B cell (primary cell): ENCODE data around the gene UTS2. TPM values are rescaled to one million over a fixed set of nuclear protein-coding genes. Genes with fewer than 3 reads are reported as not detected.

Experiments used
- ATAC-seq: fragments of 200-7000 bp; cut with Tn5 transposase; one replicate; pipeline ENCODE4 v1.10.0; 2021; ENCODE audit warnings: low read depth, mild to moderate bottlenecking, moderate number of reproducible peaks, moderate library complexity
- CTCF ChIA-PET: fragments of 350-600 bp; sonication (Branson Sonifier 250); formaldehyde crosslinking; loops from one replicate; lab custom pipeline; 2021; ENCODE audit warnings: antibody characterized with exemption, inconsistent platforms; lab: Charles Lee
- POLR2A ChIA-PET: fragments of 350-600 bp; sonication (Branson Sonifier 250); formaldehyde crosslinking; loops from one replicate; lab custom pipeline; 2021; ENCODE audit warnings: antibody characterized with exemption; lab: Charles Lee
- DNase-seq: peaks from one replicate; pipeline ENCODE4 v3.0.0; 2013
- H2AFZ ChIP-seq: 2 replicates; pipeline ENCODE4 v1.6.1; 2012; ENCODE audit warnings: mild to moderate bottlenecking, low read depth, low read length; ENCODE audit not compliant: insufficient read depth, poor library complexity, severe bottlenecking
- H3K27ac ChIP-seq, 2 donors: 1 replicate in 1 of 2; 2 replicates in 1 of 2; pipeline ENCODE4 v1.5.1; 2012 to 2013; ENCODE audit warnings: low read length in 2 of 2, mild to moderate bottlenecking in 2 of 2, moderate library complexity in 1 of 2
- H3K27me3 ChIP-seq, 4 experiments: fragments of 200-600 bp in 1 of 4; sonication (generic) in 1 of 4; replicated peaks in 1 of 4; 1 replicate in 2 of 4; 2 replicates in 2 of 4; pipeline versions ENCODE4 v1.6.1 to v1.7.0; 2013 to 2016; ENCODE audit warnings: low read length in 3 of 4, mild to moderate bottlenecking in 2 of 4, mixed read lengths in 1 of 4, moderate library complexity in 1 of 4; ENCODE audit not compliant: insufficient read depth in 4 of 4, control insufficient read depth in 3 of 4; ENCODE audit errors: control extremely low read depth in 1 of 4
- H3K36me3 ChIP-seq, 2 experiments: replicated peaks in 1 of 2; 1 replicate in 1 of 2; 2 replicates in 1 of 2; pipeline versions ENCODE4 v1.6.1 to v1.7.1; 2013; ENCODE audit warnings: low read length in 1 of 2; ENCODE audit not compliant: insufficient read depth in 2 of 2, control insufficient read depth in 1 of 2; ENCODE audit errors: control extremely low read depth in 1 of 2, extremely low read depth in 1 of 2
- H3K4me1 ChIP-seq, 2 donors: fragments of 200-600 bp in 1 of 2; sonication (generic) in 1 of 2; 1 replicate in 1 of 2; 2 replicates in 1 of 2; pipeline versions ENCODE4 v1.5.1 to v1.6.1; 2013 to 2017; ENCODE audit warnings: low read length in 2 of 2; ENCODE audit not compliant: control insufficient read depth in 2 of 2, insufficient read depth in 2 of 2
- H3K4me2 ChIP-seq: replicated peaks from 2 replicates; pipeline ENCODE3; 2012; ENCODE audit warnings: mild to moderate bottlenecking, low read depth, low read length; ENCODE audit not compliant: poor library complexity, severe bottlenecking
- H3K4me3 ChIP-seq, 5 experiments: fragments of 200-600 bp in 1 of 5; sonication (generic) in 1 of 5; 1 replicate in 3 of 5; 2 replicates in 2 of 5; pipeline versions ENCODE4 v1.5.1 to v1.7.0; 2011 to 2016; ENCODE audit warnings: low read length in 4 of 5, mild to moderate bottlenecking in 4 of 5, low read depth in 2 of 5, control low read depth in 1 of 5, moderate library complexity in 1 of 5; ENCODE audit not compliant: insufficient read depth in 1 of 5; ENCODE audit errors: control extremely low read depth in 1 of 5, extremely low read depth in 1 of 5
- H3K79me2 ChIP-seq: fragments of 200-600 bp; sonication (generic); one replicate; pipeline ENCODE4 v1.6.0; 2016; ENCODE audit warnings: low read length; ENCODE audit not compliant: control insufficient read depth, insufficient read depth
- H3K9ac ChIP-seq: fragments of 200-600 bp; sonication (generic); 2 replicates; pipeline ENCODE4 v1.6.1; 2017; ENCODE audit warnings: mild to moderate bottlenecking, low read length, moderate library complexity
- H3K9me3 ChIP-seq, 3 donors: one replicate each; pipeline versions ENCODE4 v1.6.1 to v1.7.1; 2013; ENCODE audit warnings: low read length in 2 of 3; ENCODE audit not compliant: control insufficient read depth in 2 of 3, insufficient read depth in 1 of 3; ENCODE audit errors: control extremely low read depth in 1 of 3
- H4K20me1 ChIP-seq: 2 replicates; pipeline ENCODE4 v1.6.0; 2012; ENCODE audit warnings: mild to moderate bottlenecking, low read length; ENCODE audit not compliant: insufficient read depth, control insufficient read depth, poor library complexity, severe bottlenecking
- H3K27ac Mint-ChIP-seq: one replicate; pipeline ENCODE4 v1.8.0; 2021; ENCODE audit warnings: mixed read lengths
- H3K27me3 Mint-ChIP-seq: one replicate; pipeline ENCODE4 v1.8.0; 2021; ENCODE audit warnings: mixed read lengths
- H3K4me1 Mint-ChIP-seq: one replicate; pipeline ENCODE4 v1.8.0; 2021; ENCODE audit warnings: mixed read lengths
- H3K4me3 Mint-ChIP-seq: one replicate; pipeline ENCODE4 v1.8.0; 2021; ENCODE audit warnings: mixed read lengths
- H3K9me3 Mint-ChIP-seq: one replicate; pipeline ENCODE4 v1.8.0; 2022; ENCODE audit warnings: mixed read lengths; ENCODE audit not compliant: insufficient read depth
- CTCF ChIP-seq: fragments of 200-600 bp; IDR thresholded peaks from one replicate; pipeline ENCODE4 v1.8.0; 2022; ENCODE audit warnings: antibody characterized with exemption, mild to moderate bottlenecking
- EZH2 ChIP-seq: IDR thresholded peaks from 2 replicates; pipeline ENCODE4 v1.6.1; 2012; ENCODE audit warnings: borderline replicate concordance, low read depth, mild to moderate bottlenecking, moderate library complexity, low read length; ENCODE audit not compliant: insufficient read depth, poor library complexity, severe bottlenecking
- WGBS: methylation state at CpG from one replicate; pipeline ENCODE4 v1.1.5; 2013; ENCODE audit warnings: missing lambda C conversion rate; ENCODE audit not compliant: insufficient coverage; 5-methylcytosine and 5-hydroxymethylcytosine counted together
- intact Hi-C: fragments of 100-400 bp; cut with micrococcal nuclease; formaldehyde crosslinking; loops from one replicate; pipeline ENCODE4 v1.10.0; 2022
- polyA plus RNA-seq: library from polyadenylated mRNA; depleted of rRNA; stranded (reverse); fragments of >200 nt; gene quantifications from 2 replicates; pipeline ENCODE4 v1.2.3, GENCODE V29; 2012
- total RNA-seq, 2 donors: library from RNA; stranded (reverse); fragments of 120-200 nt in 1 of 2; gene quantifications; 1 replicate in 1 of 2; 2 replicates in 1 of 2; pipeline versions ENCODE4 v1.2.3 to v1.2.4, GENCODE V29; 2013 to 2022

The UTS2 gene
- total and polyA plus RNA-seq, 2 donors (not counting 1 experiment from before 2014, with no cell fraction given) = 5.5 TPM; not detected in 1

- POLR2A ChIA-PET = no interaction called here
- H3K4me1 Mint-ChIP-seq = peaks cover 6% of the 10 kb centered on the region
- Histone ChIP-seq H3K27ac (no peak overlapping the region), H3K4me3 (no peak overlapping the region), H3K4me2 (no peak overlapping the region), H3K9ac (no peak overlapping the region), H2AFZ (no peak overlapping the region), H4K20me1 (no peaks in the 10 kb centered on the region), H3K79me2 (no peaks in the 10 kb centered on the region), H3K27me3 (no peaks in the 10 kb centered on the region), H3K4me1 (no peaks in the 10 kb centered on the region), H3K9me3 (no peaks in the 10 kb centered on the region), H3K36me3 (no peaks in the 10 kb centered on the region)
- ATAC-seq (no peak), DNase-seq (no peak)
- CTCF ChIA-PET = interaction anchor here (0.6 kb wide), 1 partner anchor 469 kb away, joined by 3 read pairs; no protein-coding TSS in a partner anchor
- no peak for TF ChIP-seq EZH2
- TF ChIP-seq CTCF = no peak
- peaks cover 3% of the 10 kb centered on the region for H3K27me3 Mint-ChIP-seq
- no peak overlapping the region for H3K27ac Mint-ChIP-seq
- WGBS = 95% methylated on average over 4 of the region's 4 CpGs
- intact Hi-C loops = no loop called here
- H3K9me3 Mint-ChIP-seq = no peaks in the 10 kb centered on the region
- H3K4me3 Mint-ChIP-seq = no peak overlapping the region
Measured at GRCh38 chr1:7857985-7858384, 5.1 kb upstream of the UTS2 start.

- Mint-ChIP-seq H3K27ac (no peak overlapping the region), H3K4me3 (no peak overlapping the region), H3K27me3 (peaks cover 3% of the 10 kb centered on the region), H3K9me3 (no peaks in the 10 kb centered on the region), H3K4me1 (peaks cover 6% of the 10 kb centered on the region)
- intact Hi-C loops = no loop called here
- H3K4me2 ChIP-seq = no peak overlapping the region
- H3K36me3 ChIP-seq = no peaks in the 10 kb centered on the region
- POLR2A ChIA-PET = interaction anchor here (0.7 kb wide), 1 partner anchor 103 kb away, joined by 3 read pairs; no protein-coding TSS in a partner anchor
- H3K9ac ChIP-seq = no peak overlapping the region
- no peaks in the 10 kb centered on the region for H3K9me3 ChIP-seq
- H3K4me1 ChIP-seq = no peaks in the 10 kb centered on the region
- DNase-seq = no peak
- 48% methylated on average over 2 of the region's 2 CpGs for WGBS
- H3K27me3 ChIP-seq = no peaks in the 10 kb centered on the region
- ATAC-seq = no peak
- TF ChIP-seq CTCF = no peak
- no peaks in the 10 kb centered on the region for H4K20me1 ChIP-seq
- no peaks in the 10 kb centered on the region for H3K79me2 ChIP-seq
- no peak overlapping the region for H3K4me3 ChIP-seq
- no peak overlapping the region for H2AFZ ChIP-seq
- CTCF ChIA-PET = no interaction called here
- H3K27ac ChIP-seq = no peak overlapping the region
Measured at GRCh38 chr1:7857000-7857399, 4.1 kb upstream of the UTS2 start.
